PC-3 (cell line): ENCODE results near the gene RALGPS1. TPM values are rescaled to one million over a fixed set of nuclear protein-coding genes. Genes with fewer than 3 reads are reported as not detected.
A peak's percentile ranks its signal among the peaks of the same experiment; 100 is the strongest.

Source experiments
- ATAC-seq: fragments of 200-7000 bp; cut with Tn5 transposase; 2 replicates; pipeline ENCODE4 v1.9.1; 2020; ENCODE audit warnings: mild to moderate bottlenecking, moderate library complexity
- BruUV-seq: library from RNA; stranded (reverse); fragments of 400-500 nt; replicated peaks from 2 replicates; lab custom pipeline; 2021; lab: Mats Ljungman, UMichigan
- CTCF ChIA-PET: fragments of 300-600 bp; sonication (Branson Sonifier 250); formaldehyde crosslinking; loops from one replicate; lab custom pipeline; 2022; ENCODE audit warnings: antibody characterized with exemption; lab: Charles Lee
- POLR2A ChIA-PET: fragments of 300-600 bp; sonication (Branson Sonifier 250); formaldehyde crosslinking; loops from one replicate; lab custom pipeline; 2022; ENCODE audit warnings: antibody characterized with exemption; ENCODE audit not compliant: unreplicated experiment; lab: Charles Lee
- DNase-seq: peaks from one replicate; pipeline ENCODE4 v3.0.0-alpha.2; 2015
- H2AFZ ChIP-seq: fragments of 300-600 bp; sonication (generic); 2 replicates; pipeline ENCODE4 v1.6.0; 2016; ENCODE audit warnings: antibody characterized with exemption, low read length
- H3F3A ChIP-seq: fragments of 300-600 bp; sonication (generic); one replicate; pipeline ENCODE4 v1.6.0; 2017; ENCODE audit warnings: antibody characterized with exemption, low read length, control low read depth, mild to moderate bottlenecking; ENCODE audit not compliant: unreplicated experiment
- H3K27ac ChIP-seq: fragments of 300-600 bp; sonication (generic); 2 replicates; pipeline ENCODE4 v1.5.1; 2016; ENCODE audit warnings: mild to moderate bottlenecking, low read length
- H3K27me3 ChIP-seq: fragments of 300-600 bp; sonication (generic); 2 replicates; pipeline ENCODE4 v1.6.1; 2016; ENCODE audit warnings: low read length, mixed read lengths
- H3K36me3 ChIP-seq: fragments of 300-600 bp; sonication (generic); 2 replicates; pipeline ENCODE4 v1.6.1; 2016; ENCODE audit warnings: low read depth, mixed run types, low read length, mixed read lengths
- H3K4me1 ChIP-seq: fragments of 300-600 bp; sonication (generic); 2 replicates; pipeline ENCODE4 v1.5.1; 2016; ENCODE audit warnings: low read length; ENCODE audit not compliant: insufficient read depth
- H3K4me2 ChIP-seq: fragments of 300-600 bp; sonication (generic); 2 replicates; pipeline ENCODE4 v1.6.0; 2016; ENCODE audit warnings: low read length
- H3K4me3 ChIP-seq: fragments of 300-600 bp; sonication (generic); 2 replicates; pipeline ENCODE4 v1.5.1; 2016; ENCODE audit warnings: mild to moderate bottlenecking, low read length, mixed read lengths
- H3K79me2 ChIP-seq: fragments of 300-600 bp; sonication (generic); 2 replicates; pipeline ENCODE4 v1.6.1; 2017; ENCODE audit warnings: low read length, mixed read lengths
- H3K9ac ChIP-seq: fragments of 300-600 bp; sonication (generic); 2 replicates; pipeline ENCODE4 v1.6.0; 2016; ENCODE audit warnings: mild to moderate bottlenecking, low read length
- H3K9me2 ChIP-seq: fragments of 300-600 bp; sonication (generic); replicated peaks from 2 replicates; pipeline ENCODE4 v1.6.1; 2016; ENCODE audit warnings: mixed run types, low read length, mixed read lengths
- H3K9me3 ChIP-seq: fragments of 300-600 bp; sonication (generic); 2 replicates; pipeline ENCODE4 v1.6.1; 2016; ENCODE audit warnings: low read length, mixed read lengths
- H4K20me1 ChIP-seq: fragments of 300-600 bp; sonication (generic); 2 replicates; pipeline ENCODE4 v1.6.1; 2016; ENCODE audit warnings: low read length, mixed read lengths
- EZH2 ChIP-seq: fragments of 300-600 bp; sonication (generic); IDR thresholded peaks from one replicate; pipeline ENCODE4 v1.6.1; 2017; ENCODE audit warnings: antibody characterized with exemption, mild to moderate bottlenecking, low read length; ENCODE audit not compliant: unreplicated experiment
- EZH2phosphoT487 ChIP-seq: fragments of 300-600 bp; sonication (generic); IDR thresholded peaks from 2 replicates; pipeline ENCODE4 v1.6.1; 2018; ENCODE audit warnings: mild to moderate bottlenecking, antibody characterized with exemption, low read length, borderline replicate concordance
- intact Hi-C: fragments of 100-400 bp; cut with micrococcal nuclease; formaldehyde crosslinking; loops from 2 replicates; pipeline ENCODE4 v1.9.0; 2023
- total RNA-seq: library from RNA; depleted of rRNA; stranded (reverse); fragments of >200 nt; gene quantifications from 2 replicates; pipeline ENCODE4 v1.2.3, GENCODE V29; 2014
- TF ChIP-seq, protein P1 (sequence below): fragments of 300-600 bp; sonication (generic); conservative IDR thresholded peaks from 2 replicates; pipeline ENCODE4 v1.5.1; 2017; ENCODE audit warnings: antibody characterized with exemption, low read depth, mild to moderate bottlenecking, low read length

RALGPS1 gene
- total RNA-seq, 1 experiment from 2014 or later: 10.2 TPM

GRCh38 chr9:126934441-126934840 lies 19.9 kb downstream of the RALGPS1 start:
- Histone ChIP-seq H3K4me2 (no peak overlapping the region), H3K27ac (no peak overlapping the region), H3K4me3 (no peak overlapping the region), H4K20me1 (no peaks in the 10 kb centered on the region), H3K4me1 (no peaks in the 10 kb centered on the region), H3K79me2 (no peaks in the 10 kb centered on the region), H3K9me3 (no peaks in the 10 kb centered on the region), H3K27me3 (no peaks in the 10 kb centered on the region), H2AFZ (no peak overlapping the region), H3K9me2 (no peaks in the 10 kb centered on the region), H3F3A (no peaks in the 10 kb centered on the region), H3K36me3 (no peaks in the 10 kb centered on the region), H3K9ac (no peak overlapping the region)
- BruUV-seq: no TSS peak
- TF ChIP-seq, protein P1, sequence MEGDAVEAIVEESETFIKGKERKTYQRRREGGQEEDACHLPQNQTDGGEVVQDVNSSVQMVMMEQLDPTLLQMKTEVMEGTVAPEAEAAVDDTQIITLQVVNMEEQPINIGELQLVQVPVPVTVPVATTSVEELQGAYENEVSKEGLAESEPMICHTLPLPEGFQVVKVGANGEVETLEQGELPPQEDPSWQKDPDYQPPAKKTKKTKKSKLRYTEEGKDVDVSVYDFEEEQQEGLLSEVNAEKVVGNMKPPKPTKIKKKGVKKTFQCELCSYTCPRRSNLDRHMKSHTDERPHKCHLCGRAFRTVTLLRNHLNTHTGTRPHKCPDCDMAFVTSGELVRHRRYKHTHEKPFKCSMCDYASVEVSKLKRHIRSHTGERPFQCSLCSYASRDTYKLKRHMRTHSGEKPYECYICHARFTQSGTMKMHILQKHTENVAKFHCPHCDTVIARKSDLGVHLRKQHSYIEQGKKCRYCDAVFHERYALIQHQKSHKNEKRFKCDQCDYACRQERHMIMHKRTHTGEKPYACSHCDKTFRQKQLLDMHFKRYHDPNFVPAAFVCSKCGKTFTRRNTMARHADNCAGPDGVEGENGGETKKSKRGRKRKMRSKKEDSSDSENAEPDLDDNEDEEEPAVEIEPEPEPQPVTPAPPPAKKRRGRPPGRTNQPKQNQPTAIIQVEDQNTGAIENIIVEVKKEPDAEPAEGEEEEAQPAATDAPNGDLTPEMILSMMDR: no peak
- no peak for TF ChIP-seq EZH2phosphoT487
- TF ChIP-seq EZH2: no peak
- ChIA-PET POLR2A (no interaction called here), CTCF (no interaction called here)
- DNase-seq (no peak), ATAC-seq (no peak)
- intact Hi-C loops: no loop called here

- Histone ChIP-seq H3K27me3 (no peaks in the 10 kb centered on the region), H3F3A (no peaks in the 10 kb centered on the region), H4K20me1 (no peaks in the 10 kb centered on the region), H3K79me2 (no peaks in the 10 kb centered on the region), H3K27ac (no peak overlapping the region), H3K9ac (no peak overlapping the region), H3K9me2 (no peaks in the 10 kb centered on the region), H2AFZ (no peak overlapping the region), H3K4me3 (no peak overlapping the region), H3K36me3 (no peaks in the 10 kb centered on the region), H3K9me3 (no peaks in the 10 kb centered on the region), H3K4me1 (no peaks in the 10 kb centered on the region), H3K4me2 (no peak overlapping the region)
- POLR2A ChIA-PET: no interaction called here
- DNase-seq (peak; percentile 9), ATAC-seq (0 out of 2 replicates have a peak, but pooled peaks have one; percentile 33)
- TF ChIP-seq, protein P1: no peak
- TF ChIP-seq EZH2 (no peak), EZH2phosphoT487 (no peak)
- CTCF ChIA-PET: no interaction called here
- BruUV-seq: no TSS peak
- intact Hi-C loops: no loop called here
Measured at GRCh38 chr9:126935630-126936029, 21.0 kb downstream of the RALGPS1 start.

DNA sequence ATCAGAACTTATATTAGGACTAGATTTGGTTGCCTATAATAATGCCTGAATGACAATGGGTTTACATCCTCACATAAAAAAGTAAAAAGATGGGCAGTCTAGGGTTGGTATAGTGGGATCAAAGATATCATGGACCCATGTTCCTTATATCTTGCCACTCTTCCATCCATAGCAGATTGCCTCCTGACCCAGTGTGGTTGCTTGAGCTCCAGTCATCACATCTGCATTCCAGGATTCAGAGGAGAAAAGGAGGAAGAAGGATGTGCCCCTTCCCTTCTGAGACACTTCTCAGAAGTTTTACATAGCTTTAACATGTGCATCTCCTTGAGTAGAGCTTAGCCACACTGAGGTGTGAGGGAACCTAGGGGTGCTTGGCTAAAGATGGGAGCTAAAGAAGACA lies 22.9 kb downstream of the RALGPS1 start:
- DNase-seq (no peak), ATAC-seq (no peak)
- H3K4me2 ChIP-seq: no peak overlapping the region
- ChIA-PET POLR2A (no interaction called here), CTCF (no interaction called here)
- TF ChIP-seq EZH2phosphoT487: no peak
- no peak for TF ChIP-seq EZH2
- TF ChIP-seq, protein P1: no peak
- no peak overlapping the region for H3K9ac ChIP-seq
- H3K79me2 ChIP-seq: no peaks in the 10 kb centered on the region
- no peaks in the 10 kb centered on the region for H3K9me3 ChIP-seq
- H3K27ac ChIP-seq: no peak overlapping the region
- no TSS peak for BruUV-seq
- no peaks in the 10 kb centered on the region for H3K36me3 ChIP-seq
- no peaks in the 10 kb centered on the region for H3K9me2 ChIP-seq
- no peaks in the 10 kb centered on the region for H3K27me3 ChIP-seq
- no peaks in the 10 kb centered on the region for H3F3A ChIP-seq
- no peaks in the 10 kb centered on the region for H4K20me1 ChIP-seq
- H2AFZ ChIP-seq: no peak overlapping the region
- intact Hi-C loops: no loop called here
- no peak overlapping the region for H3K4me3 ChIP-seq
- no peaks in the 10 kb centered on the region for H3K4me1 ChIP-seq
